HG03135 (cell line): ENCODE measurements around the gene RIC8B.

Source experiments
- ATAC-seq: cut with Tn5 transposase; IDR thresholded peaks from one replicate; pipeline ENCODE4 v1.9.1; 2021; ENCODE audit warnings: mild to moderate bottlenecking, moderate library complexity; ENCODE audit not compliant: unreplicated experiment

Gene RIC8B

GRCh38 chr12:106866426-106867080, 92.1 kb downstream of the RIC8B start:
- no peak for ATAC-seq

GRCh38 chr12:106867651-106868050, 93.2 kb downstream of the RIC8B start:
- no peak for ATAC-seq

GRCh38 chr12:106868982-106869700, 94.7 kb downstream of the RIC8B start:
- ATAC-seq = no peak

GRCh38 chr12:106870116-106870515, 95.6 kb downstream of the RIC8B start:
- no peak for ATAC-seq

GRCh38 chr12:106871477-106871876, 97.0 kb downstream of the RIC8B start:
- ATAC-seq = no peak

- ATAC-seq = no peak
Observed at GRCh38 chr12:106873983-106874382, 99.5 kb downstream of the RIC8B start.

- ATAC-seq = no peak
Observed at GRCh38 chr12:106878804-106879203, 104.3 kb downstream of the RIC8B start.

- no peak for ATAC-seq
Observed at GRCh38 chr12:106879612-106880011, 105.1 kb downstream of the RIC8B start.

- no peak for ATAC-seq
Observed at GRCh38 chr12:106883426-106883825, 108.9 kb downstream of the RIC8B start.

GRCh38 chr12:106885026-106885425, 110.5 kb downstream of the RIC8B start:
- ATAC-seq = no peak

- no peak for ATAC-seq
Observed at GRCh38 chr12:106885541-106886249, 111.2 kb downstream of the RIC8B start.

GRCh38 chr12:106886932-106887331, 112.5 kb downstream of the RIC8B start:
- no peak for ATAC-seq

GRCh38 chr12:106888348-106888970, 114.0 kb downstream of the RIC8B start:
- ATAC-seq = no peak

GRCh38 chr12:106889326-106889725, 114.8 kb downstream of the RIC8B start:
- no peak for ATAC-seq

GRCh38 chr12:106889950-106890626, 115.6 kb downstream of the RIC8B start:
- ATAC-seq = no peak

- no peak for ATAC-seq
Observed at GRCh38 chr12:106892075-106892474, 117.6 kb downstream of the RIC8B start.

GRCh38 chr12:106893451-106893850, 119.0 kb downstream of the RIC8B start:
- no peak for ATAC-seq

- ATAC-seq = no peak
Observed at GRCh38 chr12:106894774-106895173, 120.3 kb downstream of the RIC8B start.

GRCh38 chr12:106896603-106897002, 122.1 kb downstream of the RIC8B start:
- no peak for ATAC-seq

- no peak for ATAC-seq
Observed at GRCh38 chr12:106897082-106897481, 122.6 kb downstream of the RIC8B start.
